ENCODE data around the gene CD44. TPM values are rescaled to one million over a fixed set of nuclear protein-coding genes. Genes with fewer than 3 reads are reported as not detected.

Gene CD44
- total RNA-seq, 6 experiments from 2014 or later: 12.2 to 64.1 (median 22.9) TPM

DNA sequence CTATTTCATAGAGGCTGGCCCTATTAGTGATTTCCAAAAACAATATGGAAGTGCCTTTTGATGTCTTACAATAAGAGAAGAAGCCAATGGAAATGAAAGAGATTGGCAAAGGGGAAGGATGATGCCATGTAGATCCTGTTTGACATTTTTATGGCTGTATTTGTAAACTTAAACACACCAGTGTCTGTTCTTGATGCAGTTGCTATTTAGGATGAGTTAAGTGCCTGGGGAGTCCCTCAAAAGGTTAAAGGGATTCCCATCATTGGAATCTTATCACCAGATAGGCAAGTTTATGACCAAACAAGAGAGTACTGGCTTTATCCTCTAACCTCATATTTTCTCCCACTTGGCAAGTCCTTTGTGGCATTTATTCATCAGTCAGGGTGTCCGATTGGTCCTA lies 91.4 kb downstream of the CD44 start:
- no peaks in the 10 kb centered on the region for H3K36me3 ChIP-seq
- TF ChIP-seq CTCF (IDR thresholded peaks at IDR 0.05) (no peak), POLR2A (IDR thresholded peaks at IDR 0.05) (no peak)
- H3K4me3 ChIP-seq: no peak overlapping the region
- no peak overlapping the region for H3K27ac ChIP-seq
- H3K9me3 ChIP-seq: no peaks in the 10 kb centered on the region
- H3K27me3 ChIP-seq: no peaks in the 10 kb centered on the region
- DNase-seq: no peak
- peaks cover 0 to 2% (median 0%) of the 10 kb centered on the region in 4 donors for H3K4me1 ChIP-seq
- WGBS (ENCODE audit: insufficient coverage, low coverage, low lambda C conversion rate, missing lambda C conversion rate): 83% methylated on average over 1 of the region's 1 CpG
- ATAC-seq: no peak
- intact Hi-C loops (cut with DNase I): no loop called here

DNA sequence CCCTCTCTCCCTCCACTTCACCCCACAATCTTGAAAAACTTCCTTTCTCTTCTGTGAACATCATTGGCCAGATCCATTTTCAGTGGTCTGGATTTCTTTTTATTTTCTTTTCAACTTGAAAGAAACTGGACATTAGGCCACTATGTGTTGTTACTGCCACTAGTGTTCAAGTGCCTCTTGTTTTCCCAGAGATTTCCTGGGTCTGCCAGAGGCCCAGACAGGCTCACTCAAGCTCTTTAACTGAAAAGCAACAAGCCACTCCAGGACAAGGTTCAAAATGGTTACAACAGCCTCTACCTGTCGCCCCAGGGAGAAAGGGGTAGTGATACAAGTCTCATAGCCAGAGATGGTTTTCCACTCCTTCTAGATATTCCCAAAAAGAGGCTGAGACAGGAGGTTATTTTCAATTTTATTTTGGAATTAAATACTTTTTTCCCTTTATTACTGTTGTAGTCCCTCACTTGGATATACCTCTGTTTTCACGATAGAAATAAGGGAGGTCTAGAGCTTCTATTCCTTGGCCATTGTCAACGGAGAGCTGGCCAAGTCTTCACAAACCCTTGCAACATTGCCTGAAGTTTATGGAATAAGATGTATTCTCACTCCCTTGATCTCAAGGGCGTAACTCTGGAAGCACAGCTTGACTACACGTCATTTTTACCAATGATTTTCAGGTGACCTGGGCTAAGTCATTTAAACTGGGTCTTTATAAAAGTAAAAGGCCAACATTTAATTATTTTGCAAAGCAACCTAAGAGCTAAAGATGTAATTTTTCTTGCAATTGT lies 92.3 kb downstream of the CD44 start:
- Histone ChIP-seq H3K27me3 (no peaks in the 10 kb centered on the region), H3K27ac (no peak overlapping the region), H3K4me1 (peaks cover 0 to 9% (median 0%) of the 10 kb centered on the region in 4 donors), H3K36me3 (no peaks in the 10 kb centered on the region), H3K4me3 (no peak overlapping the region), H3K9me3 (no peaks in the 10 kb centered on the region)
- DNase-seq: no peak
- intact Hi-C loops (cut with DNase I): no loop called here
- no peak for TF ChIP-seq POLR2A (IDR thresholded peaks at IDR 0.05)
- no peak for TF ChIP-seq CTCF (IDR thresholded peaks at IDR 0.05)
- WGBS (ENCODE audit: insufficient coverage, low coverage, low lambda C conversion rate, missing lambda C conversion rate): 72% methylated on average over 5 of the region's 5 CpGs
- ATAC-seq: no peak

DNA sequence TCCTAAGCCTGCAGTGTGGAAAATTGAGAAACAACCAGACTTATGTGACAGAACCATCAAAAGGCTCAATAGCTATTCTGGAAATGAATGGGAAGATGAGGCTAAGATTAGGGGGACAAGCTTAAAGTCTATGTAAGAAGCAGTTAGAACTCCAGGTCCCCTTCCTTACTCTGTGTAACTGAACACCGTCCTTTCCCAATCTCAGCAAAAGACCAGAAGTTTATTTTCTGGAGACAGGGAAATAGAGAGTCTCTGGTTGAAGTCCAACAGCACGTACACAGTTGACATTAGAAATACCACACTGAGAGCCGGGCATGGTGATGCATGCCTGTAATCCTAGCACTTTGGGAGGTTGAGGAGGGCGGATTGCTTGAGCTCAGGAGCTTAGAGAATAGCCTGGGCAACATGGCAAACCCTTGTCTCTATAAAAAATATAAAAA lies 93.9 kb downstream of the CD44 start:
- 69% methylated on average over 3 of the region's 4 CpGs for WGBS (ENCODE audit: insufficient coverage, low coverage, low lambda C conversion rate, missing lambda C conversion rate)
- Histone ChIP-seq H3K9me3 (no peaks in the 10 kb centered on the region), H3K27me3 (no peaks in the 10 kb centered on the region), H3K4me1 (peaks cover 0 to 9% (median under 1%) of the 10 kb centered on the region in 4 donors), H3K27ac (no peak overlapping the region), H3K4me3 (no peak overlapping the region), H3K36me3 (no peaks in the 10 kb centered on the region)
- TF ChIP-seq POLR2A (IDR thresholded peaks at IDR 0.05) (no peak), CTCF (IDR thresholded peaks at IDR 0.05) (no peak)
- DNase-seq: no peak
- no peak for ATAC-seq
- intact Hi-C loops (cut with DNase I): no loop called here

DNA sequence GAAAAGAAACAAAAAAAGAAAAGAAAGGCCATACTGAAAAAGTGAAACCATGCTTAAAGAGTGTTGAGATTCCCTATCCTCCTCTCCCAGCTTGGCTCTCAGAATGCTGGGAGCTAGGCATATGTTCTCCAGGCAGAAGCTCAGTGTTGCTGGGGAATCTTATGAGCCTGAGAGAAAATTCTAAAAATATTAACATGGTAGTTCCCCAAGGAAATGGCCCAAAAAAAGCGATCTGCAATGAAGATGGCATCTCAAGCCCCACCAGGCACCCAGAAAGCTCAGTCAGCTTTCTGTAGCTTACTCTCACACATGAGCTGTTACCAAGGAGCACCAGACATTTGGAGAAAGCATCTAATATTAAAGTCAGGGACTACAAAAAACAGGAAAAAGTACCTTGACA lies 94.5 kb downstream of the CD44 start:
- WGBS (ENCODE audit: insufficient coverage, low coverage, low lambda C conversion rate, missing lambda C conversion rate): 56% methylated on average over 1 of the region's 1 CpG
- Histone ChIP-seq H3K4me1 (peaks cover 0 to 12% (median 3%) of the 10 kb centered on the region in 4 donors), H3K36me3 (no peaks in the 10 kb centered on the region), H3K9me3 (no peaks in the 10 kb centered on the region), H3K27ac (no peak overlapping the region), H3K4me3 (no peak overlapping the region), H3K27me3 (no peaks in the 10 kb centered on the region)
- intact Hi-C loops (cut with DNase I): no loop called here
- no peak for DNase-seq
- ATAC-seq: no peak
- no peak for TF ChIP-seq POLR2A (IDR thresholded peaks at IDR 0.05)
- TF ChIP-seq CTCF (IDR thresholded peaks at IDR 0.05): no peak

All from right lobe of liver (tissue), 6 donors.